ENCODE data around the gene PSMD13. TPM values are rescaled to one million over a fixed set of nuclear protein-coding genes. Genes with fewer than 3 reads are reported as not detected.

Gene PSMD13
- total and polyA plus RNA-seq, 2 donors (not counting 1 experiment from before 2014, with no cell fraction given) = 98.0 to 104 TPM

DNA sequence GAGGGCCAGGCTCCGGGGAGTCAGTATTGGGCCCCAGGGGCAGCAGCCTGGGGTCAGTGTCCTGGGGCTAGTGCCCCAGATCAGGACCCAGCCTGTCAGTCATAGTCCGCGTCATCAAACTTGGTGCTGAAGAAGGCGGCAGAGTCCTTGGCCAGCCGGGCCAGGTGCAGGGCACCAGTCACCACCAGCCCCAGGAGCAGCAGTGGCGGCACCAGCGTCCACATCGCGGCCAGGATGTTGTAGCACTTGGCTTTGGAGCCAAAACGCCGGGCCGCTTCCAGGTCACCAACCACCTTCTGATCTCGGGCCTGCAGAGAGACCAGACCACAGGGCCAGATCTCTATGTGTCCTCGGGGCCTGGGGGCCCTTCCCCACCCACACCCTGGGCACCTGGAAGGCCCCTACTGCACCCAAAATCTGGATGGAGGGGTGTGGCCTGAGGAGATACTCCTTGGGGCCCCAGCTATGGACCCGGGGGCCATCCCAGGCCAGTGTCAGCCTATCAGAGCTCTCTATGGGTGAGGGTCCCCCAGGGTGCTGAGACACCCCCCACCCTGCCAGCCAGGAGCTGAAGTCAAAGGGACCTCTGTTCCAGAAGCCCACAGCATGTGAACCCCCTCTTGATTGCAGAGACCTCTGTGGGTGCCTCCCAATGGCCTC is 61.8 kb downstream of the PSMD13 start:
- no peak overlapping the region for H3K4me3 ChIP-seq (ENCODE audit: control extremely low read depth in 1 of 5, extremely low read depth in 1 of 5, insufficient read depth in 1 of 5, low read depth in 2 of 5, low read length in 4 of 5)
- H3K27ac Mint-ChIP-seq = no peak overlapping the region
- H3K4me3 Mint-ChIP-seq = no peak overlapping the region
- no peaks in the 10 kb centered on the region for H3K9me3 ChIP-seq (ENCODE audit: control extremely low read depth in 1 of 3, control insufficient read depth in 2 of 3, insufficient read depth in 1 of 3, low read length in 2 of 3)
- no peak overlapping the region for H3K27ac ChIP-seq (ENCODE audit: low read length in 2 of 2)
- whole genome bisulfite sequencing (ENCODE audit: insufficient coverage) = 86% methylated on average over 14 of the region's 15 CpGs
- no peaks in the 10 kb centered on the region for H4K20me1 ChIP-seq (ENCODE audit: control insufficient read depth, insufficient read depth, low read length, poor library complexity, severe bottlenecking)
- no peaks in the 10 kb centered on the region for H3K9me3 Mint-ChIP-seq (ENCODE audit: insufficient read depth)
- peaks cover 11 to 12% of the 10 kb centered on the region in 2 donors for H3K4me1 ChIP-seq (ENCODE audit: control insufficient read depth in 2 of 2, insufficient read depth in 2 of 2, low read length in 2 of 2)
- POLR2A ChIA-PET = interaction anchor here (1.0 kb wide), 1 partner anchor 10 kb away, joined by 3 read pairs; the partner anchor contains the start of gene PGGHG
- CTCF ChIA-PET = no interaction called here
- no peaks in the 10 kb centered on the region for H3K79me2 ChIP-seq (ENCODE audit: control insufficient read depth, insufficient read depth, low read length)
- H3K9ac ChIP-seq (ENCODE audit: low read length) = no peak overlapping the region
- no peak overlapping the region for H3K4me2 ChIP-seq (replicated peaks; ENCODE audit: low read depth, low read length, poor library complexity, severe bottlenecking)
- peaks cover 0 to 15% (median 1%) of the 10 kb centered on the region in 4 experiments for H3K27me3 ChIP-seq (replicated peaks in 1 of 4; ENCODE audit: control extremely low read depth in 1 of 4, control insufficient read depth in 3 of 4, insufficient read depth in 4 of 4, low read length in 3 of 4)
- no peaks in the 10 kb centered on the region for H3K36me3 ChIP-seq (replicated peaks in 1 of 2; ENCODE audit: control extremely low read depth in 1 of 2, control insufficient read depth in 1 of 2, extremely low read depth in 1 of 2, insufficient read depth in 2 of 2, low read length in 1 of 2)
- H3K4me1 Mint-ChIP-seq = peaks cover 18% of the 10 kb centered on the region
- no peak for DNase-seq
- ATAC-seq (ENCODE audit: low read depth) = no peak
- no peak for TF ChIP-seq EZH2 (IDR thresholded peaks at IDR 0.05; ENCODE audit: borderline replicate concordance, insufficient read depth, low read depth, low read length, poor library complexity, severe bottlenecking)
- TF ChIP-seq, protein P1, sequence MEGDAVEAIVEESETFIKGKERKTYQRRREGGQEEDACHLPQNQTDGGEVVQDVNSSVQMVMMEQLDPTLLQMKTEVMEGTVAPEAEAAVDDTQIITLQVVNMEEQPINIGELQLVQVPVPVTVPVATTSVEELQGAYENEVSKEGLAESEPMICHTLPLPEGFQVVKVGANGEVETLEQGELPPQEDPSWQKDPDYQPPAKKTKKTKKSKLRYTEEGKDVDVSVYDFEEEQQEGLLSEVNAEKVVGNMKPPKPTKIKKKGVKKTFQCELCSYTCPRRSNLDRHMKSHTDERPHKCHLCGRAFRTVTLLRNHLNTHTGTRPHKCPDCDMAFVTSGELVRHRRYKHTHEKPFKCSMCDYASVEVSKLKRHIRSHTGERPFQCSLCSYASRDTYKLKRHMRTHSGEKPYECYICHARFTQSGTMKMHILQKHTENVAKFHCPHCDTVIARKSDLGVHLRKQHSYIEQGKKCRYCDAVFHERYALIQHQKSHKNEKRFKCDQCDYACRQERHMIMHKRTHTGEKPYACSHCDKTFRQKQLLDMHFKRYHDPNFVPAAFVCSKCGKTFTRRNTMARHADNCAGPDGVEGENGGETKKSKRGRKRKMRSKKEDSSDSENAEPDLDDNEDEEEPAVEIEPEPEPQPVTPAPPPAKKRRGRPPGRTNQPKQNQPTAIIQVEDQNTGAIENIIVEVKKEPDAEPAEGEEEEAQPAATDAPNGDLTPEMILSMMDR (IDR thresholded peaks at IDR 0.05) = no peak
- H3K27me3 Mint-ChIP-seq = peaks cover 7% of the 10 kb centered on the region
- no peak overlapping the region for H2AFZ ChIP-seq (ENCODE audit: insufficient read depth, low read depth, low read length, poor library complexity, severe bottlenecking)
- intact Hi-C loops (cut with micrococcal nuclease) = no loop called here

Data from B cell (primary cell).